ENCODE results near the gene CAMK1D. TPM values are rescaled to one million over a fixed set of nuclear protein-coding genes. Genes with fewer than 3 reads are reported as not detected.

Gene CAMK1D
- total and polyA plus RNA-seq, 2 of the 4 experiments (the other 2 are of a cell fraction): 5.0 to 5.3 TPM

GRCh38 chr10:12638103-12638502 is 288.8 kb downstream of the CAMK1D start:
- no peak overlapping the region for H3K9ac ChIP-seq (ENCODE audit: low read depth, low read length)
- no peak overlapping the region for H3K4me2 ChIP-seq (ENCODE audit: low read depth, low read length)
- no peak overlapping the region for H3K4me3 ChIP-seq (ENCODE audit: insufficient read depth, low read depth, low read length)
- H3K36me3 ChIP-seq (ENCODE audit: control insufficient read depth, insufficient read depth, low read length): no peaks in the 10 kb centered on the region
- H3K27ac ChIP-seq (ENCODE audit: insufficient read depth, low read length): no peak overlapping the region
- no TSS peak for BruUV-seq (replicated peaks)
- no peak overlapping the region for H3K23ac ChIP-seq (ENCODE audit: low read depth, low read length)
- no peak overlapping the region for H2BK20ac ChIP-seq (ENCODE audit: low read depth, low read length)
- peak; percentile 31 for DNase-seq
- H3K18ac ChIP-seq (ENCODE audit: low read depth, low read length): no peak overlapping the region
- TF ChIP-seq RCOR1 (IDR thresholded peaks at IDR 0.05; ENCODE audit: insufficient replicate concordance, low read length): no peak
- no peak for TF ChIP-seq MXI1 (IDR thresholded peaks at IDR 0.05; ENCODE audit: borderline replicate concordance, low read depth, low read length)
- no peak for TF ChIP-seq USF2 (IDR thresholded peaks at IDR 0.05; ENCODE audit: low read depth, low read length)
- TF ChIP-seq SMC3 (IDR thresholded peaks at IDR 0.05; ENCODE audit: low read depth, low read length): no peak
- no peak for TF ChIP-seq MAFK (IDR thresholded peaks at IDR 0.05; ENCODE audit: low read depth, low read length)
- TF ChIP-seq RFX5 (IDR thresholded peaks at IDR 0.05; ENCODE audit: low read depth, low read length): no peak
- no peak for TF ChIP-seq NFE2L2 (IDR thresholded peaks at IDR 0.05; ENCODE audit: low read depth, low read length)
- TF ChIP-seq RAD21 (IDR thresholded peaks at IDR 0.05; ENCODE audit: low read length): no peak
- no peak for TF ChIP-seq POLR2A (IDR thresholded peaks at IDR 0.05; ENCODE audit: low read depth, low read length)
- TF ChIP-seq BHLHE40 (IDR thresholded peaks at IDR 0.05; ENCODE audit: low read depth, low read length): no peak
- TF ChIP-seq ELK1 (IDR thresholded peaks at IDR 0.05; ENCODE audit: borderline replicate concordance, low read depth, low read length): no peak
- TF ChIP-seq CHD1 (IDR thresholded peaks at IDR 0.05; ENCODE audit: low read depth, low read length): no peak
- TF ChIP-seq CEBPB (IDR thresholded peaks at IDR 0.05; ENCODE audit: low read depth, low read length): no peak
- TF ChIP-seq FOS (IDR thresholded peaks at IDR 0.05; ENCODE audit: low read depth, low read length): no peak
- no peak for TF ChIP-seq MAZ (IDR thresholded peaks at IDR 0.05; ENCODE audit: borderline replicate concordance, low read depth, low read length)
- no peak for TF ChIP-seq CTCF (conservative IDR thresholded peaks at IDR 0.05; ENCODE audit: low read depth, low read length)
- H3K56ac ChIP-seq (ENCODE audit: extremely low read depth, insufficient read depth, low read length): no peak overlapping the region
- dilution Hi-C loops (cut with HindIII; ENCODE audit: low sequenced_read_pairs, unreplicated experiment) (no loop called here), in situ Hi-C loops (cut with MboI; ENCODE audit: low sequenced_read_pairs) (no loop called here), intact Hi-C loops (cut with micrococcal nuclease) (no loop called here)
- peak overlapping the region; percentile 24 for H2AFZ ChIP-seq (replicated peaks; ENCODE audit: low read length, poor library complexity)
- H3K14ac ChIP-seq (replicated peaks; ENCODE audit: low read depth, low read length): no peak overlapping the region
- H3K4ac ChIP-seq (ENCODE audit: low read depth, low read length): no peak overlapping the region
- no peaks in the 10 kb centered on the region for H3K79me1 ChIP-seq (ENCODE audit: low read depth in 1 of 2, low read length in 2 of 2)
- no peak overlapping the region for H2BK120ac ChIP-seq (ENCODE audit: low read depth, low read length)
- POLR2A ChIA-PET (ENCODE audit: unreplicated experiment): no interaction called here
- CTCF ChIA-PET: interaction anchor here (0.9 kb wide), 1 partner anchor 18 kb away, joined by 3 read pairs; no protein-coding TSS in a partner anchor
- H3K9me1 ChIP-seq (ENCODE audit: insufficient read depth, low read length): no peaks in the 10 kb centered on the region
- H4K91ac ChIP-seq (ENCODE audit: insufficient read depth, low read depth, low read length): no peak overlapping the region
- H2BK15ac ChIP-seq (ENCODE audit: low read depth, low read length): no peak overlapping the region
- no peak overlapping the region for H2AK5ac ChIP-seq (ENCODE audit: low read depth, low read length)
- H3K27me3 ChIP-seq (ENCODE audit: control insufficient read depth, insufficient read depth, low read length): no peaks in the 10 kb centered on the region
- H3K4me1 ChIP-seq (ENCODE audit: control insufficient read depth, insufficient read depth, low read length): peaks cover 6% of the 10 kb centered on the region; the same call in 1 of the 2 replicates
- WGBS, 2 experiments (ENCODE audit: extremely low coverage in 2 of 2, insufficient read length in 1 of 2): 47 to 100% methylated on average over 1 to 3 of the region's 7 CpGs
- H2AK9ac ChIP-seq (replicated peaks; ENCODE audit: low read depth, low read length, poor library complexity): no peak overlapping the region
- no peak overlapping the region for H2BK5ac ChIP-seq (ENCODE audit: low read depth, low read length, poor library complexity, severe bottlenecking)
- no peak overlapping the region for H4K5ac ChIP-seq (ENCODE audit: low read depth, low read length)
- ATAC-seq (ENCODE audit: low read depth): peak; percentile 72
- H4K20me1 ChIP-seq (ENCODE audit: insufficient read depth, low read length): no peaks in the 10 kb centered on the region
- no peak overlapping the region for H4K8ac ChIP-seq (ENCODE audit: low read depth in 2 of 2, low read length in 2 of 2)
- no peaks in the 10 kb centered on the region for H3K9me3 ChIP-seq (ENCODE audit: control insufficient read depth, insufficient read depth, low read length)

Measured in IMR-90 (cell line).